Thyroid gland (tissue), 4 donors: ENCODE measurements around the gene AHRR. TPM values are rescaled to one million over a fixed set of nuclear protein-coding genes. Genes with fewer than 3 reads are reported as not detected.

Experiments used
- DNase-seq, 2 donors: peaks; one replicate each; pipeline ENCODE4 v3.0.0-alpha.2; 2019
- H3K27ac ChIP-seq, 3 donors: fragments of 200-600 bp; sonication (generic); 1 replicate in 2 of 3; 2 replicates in 1 of 3; pipeline ENCODE4 v1.5.1; 2016 to 2019; ENCODE audit warnings: mild to moderate bottlenecking in 1 of 3, moderate library complexity in 1 of 3
- H3K27me3 ChIP-seq: fragments of 200-600 bp; sonication (generic); one replicate; pipeline ENCODE4 v1.5.1; 2019
- H3K36me3 ChIP-seq, 2 donors: fragments of 200-600 bp; sonication (generic); one replicate each; pipeline ENCODE4 v1.5.1; 2016 to 2019
- H3K4me1 ChIP-seq, 2 donors: fragments of 200-600 bp; sonication (generic); one replicate each; pipeline ENCODE4 v1.5.1; 2017 to 2019
- H3K4me3 ChIP-seq, 3 donors: fragments of 200-600 bp; sonication (generic); replicated peaks in 1 of 3; 1 replicate in 2 of 3; 2 replicates in 1 of 3; pipeline ENCODE4 v1.5.1; 2016; ENCODE audit warnings: mild to moderate bottlenecking in 1 of 3
- H3K9me3 ChIP-seq: fragments of 200-600 bp; sonication (generic); one replicate; pipeline ENCODE4 v1.5.1; 2017
- CTCF ChIP-seq, 6 experiments: fragments of 200-600 bp in 3 of 6; fragments of 450-650 bp in 3 of 6; sonication (generic) in 3 of 6; IDR thresholded peaks; one replicate each; pipeline ENCODE4 v1.5.1; 2016 to 2019; ENCODE audit warnings: antibody characterized with exemption in 6 of 6, mild to moderate bottlenecking in 2 of 6, inconsistent platforms in 1 of 6, moderate library complexity in 1 of 6
- POLR2A ChIP-seq, 2 donors: fragments of 450-650 bp; IDR thresholded peaks; one replicate each; pipeline ENCODE4 v1.6.1; 2017; ENCODE audit warnings: antibody characterized with exemption in 2 of 2, mild to moderate bottlenecking in 2 of 2, moderate library complexity in 1 of 2
- WGBS, 2 donors: methylation state at CpG; one replicate each; pipeline ENCODE4 v1.1.5; 2017; 5-methylcytosine and 5-hydroxymethylcytosine counted together
- intact Hi-C: fragments of 100-400 bp; cut with DNase I; formaldehyde crosslinking; loops from one replicate; pipeline ENCODE4 v1.15.1; 2023
- total RNA-seq, 4 donors: library from RNA; depleted of rRNA; stranded (reverse); fragments of >200 nt; gene quantifications; one replicate each; pipeline ENCODE4 v1.2.3, GENCODE V29; 2016

AHRR gene
- total RNA-seq, 4 donors from 2014 or later: 0.88 to 2.1 (median 1.3) TPM

- no peaks in the 10 kb centered on the region for H3K27me3 ChIP-seq
- DNase-seq: no peak
- peaks cover 39 to 58% of the 10 kb centered on the region in 2 donors for H3K36me3 ChIP-seq
- no peak overlapping the region for H3K4me3 ChIP-seq
- TF ChIP-seq CTCF (IDR thresholded peaks at IDR 0.05): no peak
- TF ChIP-seq POLR2A (IDR thresholded peaks at IDR 0.05): no peak
- intact Hi-C loops: no loop called here
- no peak overlapping the region for H3K27ac ChIP-seq
- WGBS, 2 donors: 91 to 93% methylated on average over 12 to 16 of the region's 16 CpGs
- H3K9me3 ChIP-seq: no peaks in the 10 kb centered on the region
- peaks cover 0 to 4% of the 10 kb centered on the region in 2 donors for H3K4me1 ChIP-seq
These were observed 132.4 kb downstream of the AHRR start for GRCh38 chr5:453725-454481.

- 83 to 94% methylated on average over 11 of the region's 11 CpGs for WGBS, 2 donors
- H3K9me3 ChIP-seq: no peaks in the 10 kb centered on the region
- H3K27ac ChIP-seq: no peak overlapping the region
- peaks cover 34 to 51% of the 10 kb centered on the region in 2 donors for H3K36me3 ChIP-seq
- no peaks in the 10 kb centered on the region for H3K27me3 ChIP-seq
- H3K4me3 ChIP-seq: no peak overlapping the region
- intact Hi-C loops: no loop called here
- no peak for DNase-seq
- no peak for TF ChIP-seq CTCF (IDR thresholded peaks at IDR 0.05)
- no peak for TF ChIP-seq POLR2A (IDR thresholded peaks at IDR 0.05)
- peaks cover 0 to 6% of the 10 kb centered on the region in 2 donors for H3K4me1 ChIP-seq
These were observed 133.4 kb downstream of the AHRR start for GRCh38 chr5:454936-455335.

GRCh38 chr5:455806-456205, 134.3 kb downstream of the AHRR start:
- Histone ChIP-seq H3K4me3 (no peak overlapping the region), H3K4me1 (peaks cover 0 to 6% of the 10 kb centered on the region in 2 donors), H3K27me3 (no peaks in the 10 kb centered on the region), H3K36me3 (peaks cover 39 to 54% of the 10 kb centered on the region in 2 donors), H3K9me3 (no peaks in the 10 kb centered on the region), H3K27ac (no peak overlapping the region)
- 94 to 95% methylated on average over 11 of the region's 11 CpGs for WGBS, 2 donors
- DNase-seq: no peak
- TF ChIP-seq POLR2A (IDR thresholded peaks at IDR 0.05) (no peak), CTCF (IDR thresholded peaks at IDR 0.05) (no peak)
- intact Hi-C loops: no loop called here

GRCh38 chr5:456351-457194, 135.1 kb downstream of the AHRR start:
- no peak overlapping the region for H3K4me3 ChIP-seq
- DNase-seq: peak; percentile 39 to 69
- peaks cover 0 to 6% of the 10 kb centered on the region in 2 donors for H3K4me1 ChIP-seq
- TF ChIP-seq CTCF (IDR thresholded peaks at IDR 0.05) (no peak), POLR2A (IDR thresholded peaks at IDR 0.05) (no peak)
- 70 to 79% methylated on average over 21 to 25 of the region's 28 CpGs for WGBS, 2 donors
- no peaks in the 10 kb centered on the region for H3K27me3 ChIP-seq
- no peaks in the 10 kb centered on the region for H3K9me3 ChIP-seq
- no peak overlapping the region for H3K27ac ChIP-seq
- H3K36me3 ChIP-seq: peaks cover 37 to 54% of the 10 kb centered on the region in 2 donors
- intact Hi-C loops: no loop called here
